GM12801 (cell line): Measurements from ENCODE around the gene PPP1R14D.

Source experiments
- TF ChIP-seq, protein P1 (sequence below): IDR thresholded peaks from one replicate; pipeline ENCODE4 v1.5.1; 2011; ENCODE audit warnings: control low read depth; ENCODE audit not compliant: insufficient read length; ENCODE audit errors: extremely low read depth

PPP1R14D gene

DNA sequence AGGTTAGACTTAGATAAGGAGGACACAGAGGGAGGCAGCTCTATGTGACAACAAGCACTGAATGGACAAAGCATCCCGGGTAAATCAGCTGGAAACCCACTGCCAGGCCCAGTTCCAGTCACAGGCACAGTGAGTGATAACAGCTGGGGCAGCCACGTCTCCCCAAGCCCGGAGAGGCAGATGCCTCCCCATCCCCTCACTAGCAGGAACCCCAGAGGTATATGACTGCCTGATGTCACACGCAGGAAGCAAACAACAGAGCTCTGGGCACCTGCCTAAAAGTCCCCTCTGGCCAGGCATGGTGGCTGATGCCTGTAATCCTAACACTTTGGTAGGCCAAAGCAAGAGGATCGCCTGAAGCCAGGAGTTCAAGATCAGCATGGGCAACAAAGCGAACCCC lies 40.5 kb downstream of the PPP1R14D start:
- TF ChIP-seq, protein P1, sequence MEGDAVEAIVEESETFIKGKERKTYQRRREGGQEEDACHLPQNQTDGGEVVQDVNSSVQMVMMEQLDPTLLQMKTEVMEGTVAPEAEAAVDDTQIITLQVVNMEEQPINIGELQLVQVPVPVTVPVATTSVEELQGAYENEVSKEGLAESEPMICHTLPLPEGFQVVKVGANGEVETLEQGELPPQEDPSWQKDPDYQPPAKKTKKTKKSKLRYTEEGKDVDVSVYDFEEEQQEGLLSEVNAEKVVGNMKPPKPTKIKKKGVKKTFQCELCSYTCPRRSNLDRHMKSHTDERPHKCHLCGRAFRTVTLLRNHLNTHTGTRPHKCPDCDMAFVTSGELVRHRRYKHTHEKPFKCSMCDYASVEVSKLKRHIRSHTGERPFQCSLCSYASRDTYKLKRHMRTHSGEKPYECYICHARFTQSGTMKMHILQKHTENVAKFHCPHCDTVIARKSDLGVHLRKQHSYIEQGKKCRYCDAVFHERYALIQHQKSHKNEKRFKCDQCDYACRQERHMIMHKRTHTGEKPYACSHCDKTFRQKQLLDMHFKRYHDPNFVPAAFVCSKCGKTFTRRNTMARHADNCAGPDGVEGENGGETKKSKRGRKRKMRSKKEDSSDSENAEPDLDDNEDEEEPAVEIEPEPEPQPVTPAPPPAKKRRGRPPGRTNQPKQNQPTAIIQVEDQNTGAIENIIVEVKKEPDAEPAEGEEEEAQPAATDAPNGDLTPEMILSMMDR: no peak

DNA sequence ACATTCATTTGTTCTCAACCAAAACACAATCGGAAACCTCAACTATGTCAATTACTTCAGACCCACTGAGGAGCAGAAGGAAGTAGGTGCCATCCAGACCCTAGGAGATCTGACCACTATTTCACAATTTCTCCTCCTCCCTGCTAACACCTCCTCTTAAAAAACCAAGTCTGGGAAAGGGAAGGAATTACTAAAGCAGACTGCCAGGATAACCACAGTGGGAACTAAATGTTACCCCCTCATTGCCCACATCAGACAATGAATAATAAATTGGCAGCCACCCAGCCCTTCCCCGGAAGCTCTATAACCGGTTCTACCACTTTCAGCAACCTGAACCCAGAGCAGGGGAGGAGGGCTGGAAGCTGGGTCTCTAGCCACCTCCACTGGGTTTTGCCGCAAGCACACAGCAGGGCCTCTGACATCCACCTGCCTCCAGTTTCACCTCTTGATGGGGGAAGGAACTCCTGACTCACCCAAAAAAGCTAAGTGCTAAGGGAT lies 41.1 kb downstream of the PPP1R14D start:
- TF ChIP-seq, protein P1: no peak

DNA sequence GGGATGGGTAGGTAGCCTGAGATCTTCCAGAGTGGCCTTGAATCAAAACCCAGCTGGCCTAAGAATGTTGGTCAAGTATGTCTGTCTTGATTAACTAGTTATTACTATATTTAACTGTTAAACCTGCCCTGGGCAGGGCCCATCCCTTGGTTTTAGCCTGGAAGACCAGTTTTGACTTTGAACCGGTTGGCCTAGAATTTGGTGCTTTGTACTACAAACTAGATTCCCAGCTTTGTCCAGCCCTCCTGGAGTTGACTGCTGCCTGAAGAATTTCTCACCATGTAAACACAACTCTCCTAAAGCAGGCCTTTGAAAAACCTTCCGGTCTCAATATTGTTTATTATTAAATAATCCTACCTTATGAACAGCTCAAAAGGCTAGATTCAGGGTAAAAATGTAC lies 42.7 kb downstream of the PPP1R14D start:
- TF ChIP-seq, protein P1: no peak

DNA sequence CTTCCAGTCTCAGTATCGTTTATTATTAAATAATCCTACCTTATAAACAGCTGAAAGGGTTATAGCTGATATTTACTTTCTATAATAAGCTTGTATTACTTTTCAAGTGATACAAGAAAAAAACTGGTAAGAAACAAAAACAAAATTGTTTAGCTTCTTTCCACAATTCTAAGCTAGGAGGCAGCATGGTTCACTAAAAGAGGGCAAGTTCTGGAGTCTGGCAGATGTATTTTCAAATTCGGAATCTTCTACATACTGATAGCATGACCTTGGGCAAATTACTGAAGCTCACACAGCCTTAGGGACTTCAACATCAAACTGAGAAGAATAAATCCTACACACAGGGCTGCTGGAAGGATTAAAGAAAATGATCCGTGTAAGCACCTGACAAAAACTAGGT lies 43.3 kb downstream of the PPP1R14D start:
- TF ChIP-seq, protein P1: no peak

DNA sequence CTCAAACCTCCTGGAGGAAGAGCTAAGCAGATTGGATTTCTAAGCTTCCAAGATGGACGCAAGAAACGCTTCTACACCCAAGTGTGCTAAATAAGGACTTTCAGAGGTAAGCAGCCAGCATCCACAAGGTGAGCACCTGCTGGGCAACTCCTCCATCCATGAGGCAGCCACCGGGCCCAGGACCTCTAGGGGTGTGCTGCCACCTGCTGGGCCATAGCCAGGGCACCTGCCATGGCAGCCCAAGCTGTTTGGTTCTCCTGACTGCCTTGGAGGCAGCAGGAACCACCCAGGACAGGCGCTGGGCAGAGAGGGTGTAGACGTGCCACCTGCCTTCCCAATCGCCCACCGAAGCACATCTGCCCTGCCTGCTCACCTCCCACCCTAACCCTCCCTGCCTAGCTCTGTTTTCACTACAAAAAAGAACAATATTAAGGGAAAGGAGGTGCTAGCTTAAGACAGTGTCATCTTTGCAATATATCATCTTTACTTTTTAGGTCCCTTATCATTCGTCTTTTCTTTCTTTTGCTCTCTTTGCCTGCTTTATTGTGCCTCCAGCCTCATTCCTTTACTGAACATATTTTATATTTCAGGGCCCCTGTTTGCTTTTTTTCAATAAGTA lies 45.8 kb downstream of the PPP1R14D start:
- TF ChIP-seq, protein P1: peak; percentile 58

DNA sequence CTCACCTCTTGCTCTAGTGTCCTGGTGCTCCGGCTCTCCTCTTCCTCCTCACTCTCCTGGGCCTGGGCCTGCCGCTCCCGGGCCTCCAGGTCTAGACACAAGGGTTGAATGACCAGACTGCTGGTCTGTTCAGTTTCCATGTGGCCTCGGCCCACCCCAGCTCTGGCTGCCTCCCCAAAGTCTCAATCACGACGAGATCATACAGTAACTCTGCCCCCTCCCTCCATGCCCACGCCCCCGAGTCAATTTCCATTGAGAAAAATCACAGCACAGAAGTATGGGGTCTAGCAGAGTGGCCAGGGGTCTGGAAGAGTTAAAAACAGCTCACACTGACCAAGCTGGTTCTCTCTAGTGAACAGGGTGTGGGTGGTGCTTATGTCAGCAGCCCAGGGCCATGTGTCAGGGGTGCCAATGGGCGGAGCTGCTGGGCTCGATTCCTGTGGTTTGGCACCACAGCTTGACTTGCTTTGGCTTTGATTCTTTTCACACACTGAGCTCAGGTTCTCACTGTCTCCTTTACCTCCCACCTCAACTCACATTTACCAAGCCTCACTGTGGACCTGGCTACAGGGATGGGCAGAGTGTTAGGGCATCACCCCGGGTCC lies 51.9 kb downstream of the PPP1R14D start:
- TF ChIP-seq, protein P1: no peak

DNA sequence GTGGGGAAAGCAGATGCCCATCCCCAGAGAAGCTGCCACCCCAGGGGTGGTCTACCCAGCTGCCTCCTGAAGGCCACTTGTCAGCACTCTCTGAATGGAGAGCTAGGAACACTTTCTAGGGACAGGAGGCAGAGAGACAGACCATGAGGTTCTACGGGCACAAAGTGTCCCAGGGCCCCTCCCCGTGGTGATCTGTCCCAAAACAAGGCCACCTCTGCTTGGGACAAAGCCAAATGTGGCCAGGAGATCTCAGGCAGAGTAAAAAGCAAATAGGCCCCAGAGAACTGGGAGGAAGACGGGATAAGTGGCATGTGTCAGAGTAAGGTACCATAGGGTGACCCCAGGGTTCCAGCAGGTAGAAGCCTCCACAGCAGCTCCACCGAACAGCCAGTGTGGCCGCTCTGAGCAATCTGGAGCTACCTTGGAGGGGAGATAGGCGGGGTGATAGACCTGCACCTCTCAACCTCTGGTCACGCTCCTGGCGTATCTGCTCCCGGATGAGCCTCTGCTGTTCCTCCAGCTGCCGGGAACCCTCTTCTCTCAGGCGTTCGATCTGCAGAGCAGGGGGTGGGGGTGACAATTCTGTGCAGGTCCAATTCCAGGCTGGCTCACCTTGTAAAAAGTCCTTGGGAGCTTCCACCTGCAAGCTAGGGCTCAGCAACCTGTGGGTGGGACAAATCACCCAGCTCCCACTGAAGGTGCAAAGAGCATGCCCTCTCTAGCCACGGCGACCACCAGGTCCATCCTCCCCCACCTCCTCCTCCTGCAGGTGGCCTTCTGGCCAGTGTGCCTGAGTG lies 52.6 kb downstream of the PPP1R14D start:
- TF ChIP-seq, protein P1: no peak
